Uterus (tissue), 4 donors: Measurements from ENCODE around the gene SAV1. TPM values are rescaled to one million over a fixed set of nuclear protein-coding genes. Genes with fewer than 3 reads are reported as not detected.

Source experiments
- DNase-seq, 2 donors: peaks; one replicate each; pipeline ENCODE4 v3.0.0-alpha.2; 2019 to 2020
- H3K27ac ChIP-seq, 2 donors: fragments of 200-600 bp; sonication (generic); 1 replicate in 1 of 2; 2 replicates in 1 of 2; pipeline ENCODE4 v1.5.1; 2016 to 2018
- H3K27me3 ChIP-seq, 2 donors: fragments of 200-600 bp; sonication (generic); one replicate each; pipeline ENCODE4 v1.5.1; 2018 to 2019; ENCODE audit warnings: control low read depth in 1 of 2
- H3K36me3 ChIP-seq, 2 donors: fragments of 200-600 bp; sonication (generic); one replicate each; pipeline ENCODE4 v1.5.1; 2019; ENCODE audit warnings: control low read depth in 1 of 2
- H3K4me1 ChIP-seq, 2 donors: fragments of 200-600 bp; sonication (generic); one replicate each; pipeline ENCODE4 v1.5.1; 2018 to 2019; ENCODE audit warnings: control low read depth in 1 of 2
- H3K4me3 ChIP-seq, 2 donors: fragments of 200-600 bp; sonication (generic); 1 replicate in 1 of 2; 2 replicates in 1 of 2; pipeline ENCODE4 v1.5.1; 2018 to 2019; ENCODE audit warnings: mild to moderate bottlenecking in 1 of 2
- H3K9me3 ChIP-seq, 2 donors: fragments of 200-600 bp; sonication (generic); one replicate each; pipeline ENCODE4 v1.5.1; 2019; ENCODE audit warnings: control low read depth in 1 of 2
- CTCF ChIP-seq, 4 experiments: fragments of 200-600 bp in 2 of 4; fragments of 450-650 bp in 2 of 4; sonication (generic) in 2 of 4; IDR thresholded peaks; one replicate each; pipeline ENCODE4 v1.5.1; 2016 to 2019; ENCODE audit warnings: antibody characterized with exemption in 4 of 4, mild to moderate bottlenecking in 2 of 4, moderate library complexity in 1 of 4
- POLR2A ChIP-seq, 2 donors: fragments of 450-650 bp; IDR thresholded peaks; one replicate each; pipeline ENCODE4 v1.6.1; 2016; ENCODE audit warnings: antibody characterized with exemption in 2 of 2, mild to moderate bottlenecking in 1 of 2, moderate library complexity in 1 of 2
- intact Hi-C: fragments of 100-400 bp; cut with DNase I; formaldehyde crosslinking; loops from one replicate; pipeline ENCODE4 v1.15.1; 2023; ENCODE audit warnings: low total_unique reads
- total RNA-seq, 4 donors: library from RNA; depleted of rRNA in 3 of 4; stranded (reverse); fragments of >200 nt in 3 of 4; gene quantifications; one replicate each; pipeline versions ENCODE4 v1.1.0 to v1.2.4, GENCODE V29; 2014 to 2023
- donor health status: DM: yes; HTN: yes; CAD: no.

SAV1 gene
- total RNA-seq, 4 donors from 2014 or later: 18.2 to 42.9 (median 35.8) TPM

GRCh38 chr14:50607761-50608160, 60.3 kb downstream of the SAV1 start:
- H3K9me3 ChIP-seq: no peaks in the 10 kb centered on the region
- intact Hi-C loops: loop anchor here (10.0 kb wide), 1 partner anchor 177 kb away; no protein-coding TSS in a partner anchor
- DNase-seq: no peak
- H3K27ac ChIP-seq: no peak overlapping the region
- H3K4me1 ChIP-seq: no peaks in the 10 kb centered on the region
- H3K4me3 ChIP-seq: no peak overlapping the region
- no peaks in the 10 kb centered on the region for H3K36me3 ChIP-seq
- TF ChIP-seq CTCF (IDR thresholded peaks at IDR 0.05) (no peak), POLR2A (IDR thresholded peaks at IDR 0.05) (no peak)
- no peaks in the 10 kb centered on the region for H3K27me3 ChIP-seq

DNA sequence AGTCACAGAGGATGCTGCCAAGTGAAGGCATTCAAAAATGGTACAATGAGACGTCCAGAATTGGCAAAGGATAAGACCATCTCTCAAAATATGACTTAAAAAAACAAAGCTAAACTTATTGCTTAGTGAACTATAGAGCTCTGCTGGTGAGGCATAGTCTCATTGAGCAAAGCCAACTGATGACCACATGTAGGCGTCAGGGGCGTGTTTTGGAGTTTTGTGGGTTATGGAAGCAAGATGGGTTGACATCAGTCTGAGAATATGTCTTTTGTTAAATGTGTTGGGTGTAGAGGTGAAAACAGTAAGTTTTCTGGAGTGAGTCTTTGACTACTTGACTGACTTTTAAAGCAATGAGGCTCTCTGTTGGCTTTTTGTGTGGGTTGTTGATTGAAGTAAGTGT, 60.9 kb downstream of the SAV1 start:
- DNase-seq: no peak
- H3K4me1 ChIP-seq: no peaks in the 10 kb centered on the region
- H3K27ac ChIP-seq: no peak overlapping the region
- TF ChIP-seq POLR2A (IDR thresholded peaks at IDR 0.05) (no peak), CTCF (IDR thresholded peaks at IDR 0.05) (no peak)
- no peaks in the 10 kb centered on the region for H3K9me3 ChIP-seq
- H3K4me3 ChIP-seq: no peak overlapping the region
- intact Hi-C loops: loop anchor here (10.0 kb wide), 1 partner anchor 178 kb away; no protein-coding TSS in a partner anchor
- H3K27me3 ChIP-seq: no peaks in the 10 kb centered on the region
- H3K36me3 ChIP-seq: no peaks in the 10 kb centered on the region

- TF ChIP-seq POLR2A (IDR thresholded peaks at IDR 0.05): no peak
- no peak for TF ChIP-seq CTCF (IDR thresholded peaks at IDR 0.05)
- intact Hi-C loops: loop anchor here (10.0 kb wide), 1 partner anchor 178 kb away; no protein-coding TSS in a partner anchor
- Histone ChIP-seq H3K4me1 (no peaks in the 10 kb centered on the region), H3K27me3 (no peaks in the 10 kb centered on the region), H3K27ac (no peak overlapping the region), H3K4me3 (no peak overlapping the region), H3K9me3 (no peaks in the 10 kb centered on the region), H3K36me3 (no peaks in the 10 kb centered on the region)
- DNase-seq: no peak
Measured at GRCh38 chr14:50606468-50606867, 61.6 kb downstream of the SAV1 start.

DNA sequence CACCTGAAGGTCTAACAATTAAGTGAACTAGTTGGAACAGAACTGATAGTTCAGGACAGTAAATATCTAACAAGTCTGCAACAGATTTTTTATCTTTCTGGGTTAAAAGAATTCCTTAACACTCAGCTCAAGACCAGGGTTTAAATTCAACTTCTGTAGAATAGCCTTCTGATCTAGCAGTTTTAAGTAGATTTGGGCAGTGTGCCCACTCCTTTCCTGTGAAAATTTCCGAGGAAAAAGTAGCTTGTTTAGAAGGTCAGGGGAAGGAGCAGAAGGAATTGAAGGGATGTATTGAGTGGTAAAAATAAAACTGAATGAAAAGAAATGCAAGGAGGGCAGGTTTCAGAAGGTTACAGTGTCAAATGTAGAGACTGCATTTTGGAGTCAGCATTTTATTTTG, 62.3 kb downstream of the SAV1 start:
- intact Hi-C loops: loop anchor here (10.0 kb wide), 1 partner anchor 179 kb away; no protein-coding TSS in a partner anchor
- no peak for DNase-seq
- no peaks in the 10 kb centered on the region for H3K4me1 ChIP-seq
- H3K9me3 ChIP-seq: no peaks in the 10 kb centered on the region
- H3K27me3 ChIP-seq: no peaks in the 10 kb centered on the region
- no peak for TF ChIP-seq CTCF (IDR thresholded peaks at IDR 0.05)
- no peak for TF ChIP-seq POLR2A (IDR thresholded peaks at IDR 0.05)
- no peak overlapping the region for H3K4me3 ChIP-seq
- H3K36me3 ChIP-seq: no peaks in the 10 kb centered on the region
- H3K27ac ChIP-seq: no peak overlapping the region

GRCh38 chr14:50603565-50603964, 64.5 kb downstream of the SAV1 start:
- intact Hi-C loops: loop anchor here (10.0 kb wide), 1 partner anchor 181 kb away; no protein-coding TSS in a partner anchor

More at GRCh38 chr14:50603565-50603964, 64.5 kb downstream of the SAV1 start:
- no peak overlapping the region for H3K27ac ChIP-seq
- H3K4me1 ChIP-seq: no peaks in the 10 kb centered on the region
- TF ChIP-seq POLR2A (IDR thresholded peaks at IDR 0.05) (no peak), CTCF (IDR thresholded peaks at IDR 0.05) (no peak)
- no peaks in the 10 kb centered on the region for H3K36me3 ChIP-seq
- H3K9me3 ChIP-seq: no peaks in the 10 kb centered on the region
- H3K27me3 ChIP-seq: no peaks in the 10 kb centered on the region
- no peak for DNase-seq
- no peak overlapping the region for H3K4me3 ChIP-seq
